Measurements from ENCODE around the gene SERPINA10. TPM values are rescaled to one million over a fixed set of nuclear protein-coding genes. Genes with fewer than 3 reads are reported as not detected.

SERPINA10 gene
- total RNA-seq, 1 donor from 2014 or later: not detected

GRCh38 chr14:94290197-94290596 lies 2.9 kb downstream of the SERPINA10 start:
- peak overlapping the region; percentile 19 for H3K27ac Mint-ChIP-seq (ENCODE audit: unreplicated experiment)

GRCh38 chr14:94288610-94289465 lies 4.2 kb downstream of the SERPINA10 start:
- no peak overlapping the region for H3K27ac Mint-ChIP-seq (ENCODE audit: unreplicated experiment)
- H3K9me3 Mint-ChIP-seq: no peaks in the 10 kb centered on the region
- no peaks in the 10 kb centered on the region for H3K27me3 Mint-ChIP-seq (ENCODE audit: low read depth)
- no peak for TF ChIP-seq CTCF (conservative IDR thresholded peaks at IDR 0.05)
- no peaks in the 10 kb centered on the region for H3K36me3 Mint-ChIP-seq (ENCODE audit: low read depth)
- no peaks in the 10 kb centered on the region for H3K4me1 Mint-ChIP-seq
- DNase-seq (ENCODE audit: low read depth, low spot score): no peak
- H3K4me3 Mint-ChIP-seq: no peak overlapping the region

More at GRCh38 chr14:94290197-94290596, 2.9 kb downstream of the SERPINA10 start:
- Mint-ChIP-seq H3K36me3 (ENCODE audit: low read depth) (no peaks in the 10 kb centered on the region), H3K27me3 (ENCODE audit: low read depth) (no peaks in the 10 kb centered on the region), H3K9me3 (no peaks in the 10 kb centered on the region), H3K4me1 (no peaks in the 10 kb centered on the region), H3K4me3 (no peak overlapping the region)
- DNase-seq (ENCODE audit: low read depth, low spot score): no peak
- TF ChIP-seq CTCF (conservative IDR thresholded peaks at IDR 0.05): no peak

GRCh38 chr14:94285158-94285557 lies 7.9 kb downstream of the SERPINA10 start:
- H3K27me3 Mint-ChIP-seq (ENCODE audit: low read depth): no peaks in the 10 kb centered on the region
- no peak overlapping the region for H3K4me3 Mint-ChIP-seq
- no peaks in the 10 kb centered on the region for H3K4me1 Mint-ChIP-seq
- no peaks in the 10 kb centered on the region for H3K9me3 Mint-ChIP-seq
- TF ChIP-seq CTCF (conservative IDR thresholded peaks at IDR 0.05): no peak
- no peak overlapping the region for H3K27ac Mint-ChIP-seq (ENCODE audit: unreplicated experiment)
- no peaks in the 10 kb centered on the region for H3K36me3 Mint-ChIP-seq (ENCODE audit: low read depth)
- no peak for DNase-seq (ENCODE audit: low read depth, low spot score)

- Mint-ChIP-seq H3K27ac (ENCODE audit: unreplicated experiment) (no peak overlapping the region), H3K4me1 (no peaks in the 10 kb centered on the region), H3K36me3 (ENCODE audit: low read depth) (no peaks in the 10 kb centered on the region), H3K9me3 (no peaks in the 10 kb centered on the region), H3K4me3 (no peak overlapping the region), H3K27me3 (ENCODE audit: low read depth) (no peaks in the 10 kb centered on the region)
- no peak for DNase-seq (ENCODE audit: low read depth, low spot score)
- TF ChIP-seq CTCF (conservative IDR thresholded peaks at IDR 0.05): no peak
Measured at GRCh38 chr14:94284221-94284620, 8.8 kb downstream of the SERPINA10 start.

- Mint-ChIP-seq H3K4me3 (no peak overlapping the region), H3K4me1 (no peaks in the 10 kb centered on the region), H3K27ac (ENCODE audit: unreplicated experiment) (peak overlapping the region; percentile 30), H3K36me3 (ENCODE audit: low read depth) (no peaks in the 10 kb centered on the region), H3K9me3 (no peaks in the 10 kb centered on the region), H3K27me3 (ENCODE audit: low read depth) (no peaks in the 10 kb centered on the region)
- DNase-seq (ENCODE audit: low read depth, low spot score): no peak
- TF ChIP-seq CTCF (conservative IDR thresholded peaks at IDR 0.05): no peak
Measured at GRCh38 chr14:94282991-94283723, 9.9 kb downstream of the SERPINA10 start.

Data from neural crest cell (in vitro differentiated cells).